Natural killer cell (primary cell): Measurements from ENCODE around the gene DLG1. TPM values are rescaled to one million over a fixed set of nuclear protein-coding genes. Genes with fewer than 3 reads are reported as not detected.

Experiments used
- ATAC-seq, 3 donors: fragments of 150-1000 bp in 2 of 3; fragments of 200-7000 bp in 1 of 3; cut with Tn5 transposase; 1 replicate in 1 of 3; 2 replicates in 2 of 3; pipeline ENCODE4 v1.10.0; 2021; ENCODE audit warnings: mild to moderate bottlenecking in 2 of 3, moderate library complexity in 2 of 3
- DNase-seq, 2 donors: peaks; one replicate each; pipeline versions ENCODE4 v3.0.0 to v3.0.0-alpha.2; 2013 to 2021; ENCODE audit warnings: mixed read lengths in 1 of 2
- H3K27ac ChIP-seq: one replicate; pipeline ENCODE4 v1.5.1; 2013; ENCODE audit warnings: mild to moderate bottlenecking, low read length
- H3K27me3 ChIP-seq: one replicate; pipeline ENCODE4 v1.6.1; 2013; ENCODE audit warnings: low read length; ENCODE audit not compliant: control insufficient read depth, insufficient read depth
- H3K36me3 ChIP-seq: one replicate; pipeline ENCODE4 v1.6.1; 2013; ENCODE audit warnings: low read length; ENCODE audit not compliant: control insufficient read depth, insufficient read depth
- H3K4me1 ChIP-seq: one replicate; pipeline ENCODE4 v1.6.1; 2013; ENCODE audit warnings: low read length; ENCODE audit not compliant: control insufficient read depth, insufficient read depth
- H3K4me3 ChIP-seq: one replicate; pipeline ENCODE4 v1.5.1; 2013; ENCODE audit warnings: low read length
- H3K9me3 ChIP-seq: one replicate; pipeline ENCODE4 v1.6.1; 2013; ENCODE audit warnings: low read length; ENCODE audit not compliant: control insufficient read depth, insufficient read depth
- H3K27ac Mint-ChIP-seq, 2 donors: one replicate each; pipeline ENCODE4 v1.8.0; 2022; ENCODE audit warnings: mild to moderate bottlenecking in 2 of 2, mixed read lengths in 2 of 2, moderate library complexity in 1 of 2
- H3K27me3 Mint-ChIP-seq, 2 donors: one replicate each; pipeline ENCODE4 v1.8.0; 2022; ENCODE audit warnings: low read depth in 2 of 2, mixed read lengths in 2 of 2
- H3K36me3 Mint-ChIP-seq: one replicate; pipeline ENCODE4 v1.8.0; 2022; ENCODE audit warnings: mixed read lengths
- H3K4me1 Mint-ChIP-seq, 2 donors: one replicate each; pipeline ENCODE4 v1.8.0; 2022; ENCODE audit warnings: mixed read lengths in 2 of 2
- H3K4me3 Mint-ChIP-seq: one replicate; pipeline ENCODE4 v1.8.0; 2022; ENCODE audit warnings: mild to moderate bottlenecking, moderate library complexity, mixed read lengths
- H3K9me3 Mint-ChIP-seq, 2 donors: one replicate each; pipeline ENCODE4 v1.8.0; 2022; ENCODE audit warnings: mixed read lengths in 2 of 2
- CTCF ChIP-seq: fragments of 200-600 bp; IDR thresholded peaks from one replicate; pipeline ENCODE4 v1.8.0; 2022; ENCODE audit warnings: antibody characterized with exemption
- WGBS: methylation state at CpG from one replicate; pipeline ENCODE4 v1.1.7; 2013; ENCODE audit warnings: missing lambda C conversion rate; ENCODE audit not compliant: insufficient coverage; 5-methylcytosine and 5-hydroxymethylcytosine counted together
- intact Hi-C: fragments of 100-400 bp; cut with micrococcal nuclease; formaldehyde crosslinking; loops from one replicate; pipeline ENCODE4 v1.14.2; 2022
- total RNA-seq, 4 donors: library from RNA; stranded (reverse); fragments of 120-200 nt in 1 of 4; gene quantifications; one replicate each; pipeline versions ENCODE4 v1.2.3 to v1.2.4, GENCODE V29; 2013 to 2022

DLG1 gene
- total RNA-seq, 3 donors from 2014 or later (not counting 1 experiment from before 2014, with no cell fraction given), result 82.0 to 91.8 (median 89.0) TPM

- no peaks in the 10 kb centered on the region for H3K27me3 ChIP-seq
- ATAC-seq (no peak), DNase-seq (no peak)
- intact Hi-C loops, result no loop called here
- peak overlapping the region in 1 of 2 donors; percentile 63 for H3K27ac Mint-ChIP-seq
- whole genome bisulfite sequencing, result 100% methylated on average over 1 of the region's 1 CpG
- peaks cover 17% of the 10 kb centered on the region for H3K9me3 ChIP-seq
- no peak for TF ChIP-seq CTCF
- peaks cover 61 to 67% of the 10 kb centered on the region in 2 donors for H3K4me1 Mint-ChIP-seq
- H3K36me3 ChIP-seq, result no peaks in the 10 kb centered on the region
- H3K27me3 Mint-ChIP-seq, result no peaks in the 10 kb centered on the region
- H3K4me3 ChIP-seq, result no peak overlapping the region
- peaks cover 59% of the 10 kb centered on the region for H3K36me3 Mint-ChIP-seq
- H3K27ac ChIP-seq, result no peak overlapping the region
- no peak overlapping the region for H3K4me3 Mint-ChIP-seq
- no peaks in the 10 kb centered on the region for H3K4me1 ChIP-seq
- peaks cover 4 to 19% of the 10 kb centered on the region in 2 donors for H3K9me3 Mint-ChIP-seq
These were observed 58.6 kb downstream of the DLG1 start for GRCh38 chr3:197239857-197240256.

- Mint-ChIP-seq H3K36me3 (peaks cover 49% of the 10 kb centered on the region), H3K27me3 (no peaks in the 10 kb centered on the region), H3K27ac (peak overlapping the region; percentile 1 to 32), H3K4me1 (peaks cover 70 to 77% of the 10 kb centered on the region in 2 donors), H3K9me3 (peaks cover 4 to 19% of the 10 kb centered on the region in 2 donors), H3K4me3 (no peak overlapping the region)
- Histone ChIP-seq H3K4me1 (no peaks in the 10 kb centered on the region), H3K36me3 (no peaks in the 10 kb centered on the region), H3K27me3 (no peaks in the 10 kb centered on the region), H3K9me3 (peaks cover 14% of the 10 kb centered on the region), H3K4me3 (no peak overlapping the region), H3K27ac (no peak overlapping the region)
- intact Hi-C loops, result no loop called here
- ATAC-seq, result no peak
- no CpG with 5 or more reads among the region's 1 CpG for WGBS
- DNase-seq, result no peak
- TF ChIP-seq CTCF, result no peak
These were observed 59.6 kb downstream of the DLG1 start for GRCh38 chr3:197238842-197239241.

DNA sequence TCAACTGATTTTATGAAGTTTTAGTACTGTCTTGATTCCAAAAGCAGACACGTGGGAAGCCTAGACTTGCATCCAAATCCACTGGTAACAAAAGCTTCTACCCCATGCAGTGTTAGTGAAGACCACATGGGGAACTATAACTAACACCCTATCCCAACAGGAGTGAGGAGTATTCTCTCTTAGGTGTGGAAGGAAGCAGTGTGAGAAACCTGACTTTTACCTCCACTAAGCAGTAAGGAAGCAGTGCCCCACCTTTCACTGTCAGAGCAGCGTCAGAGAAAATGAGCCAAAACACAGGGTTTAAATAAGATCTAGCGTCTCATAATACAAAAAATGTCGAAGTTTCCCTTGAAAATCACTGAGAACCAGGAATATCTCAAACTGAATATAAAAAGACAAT lies 60.5 kb downstream of the DLG1 start:
- no peak for TF ChIP-seq CTCF
- Histone ChIP-seq H3K27me3 (no peaks in the 10 kb centered on the region), H3K27ac (no peak overlapping the region), H3K4me1 (no peaks in the 10 kb centered on the region), H3K36me3 (no peaks in the 10 kb centered on the region), H3K9me3 (peaks cover 7% of the 10 kb centered on the region), H3K4me3 (no peak overlapping the region)
- Mint-ChIP-seq H3K9me3 (peaks cover 4 to 19% of the 10 kb centered on the region in 2 donors), H3K4me3 (no peak overlapping the region), H3K4me1 (peaks cover 71 to 79% of the 10 kb centered on the region in 2 donors), H3K27ac (peak overlapping the region in 1 of 2 donors; percentile 32), H3K27me3 (no peaks in the 10 kb centered on the region), H3K36me3 (peaks cover 41% of the 10 kb centered on the region)
- DNase-seq, result no peak
- 96% methylated on average over 4 of the region's 4 CpGs for WGBS
- ATAC-seq, result no peak
- intact Hi-C loops, result no loop called here

DNA sequence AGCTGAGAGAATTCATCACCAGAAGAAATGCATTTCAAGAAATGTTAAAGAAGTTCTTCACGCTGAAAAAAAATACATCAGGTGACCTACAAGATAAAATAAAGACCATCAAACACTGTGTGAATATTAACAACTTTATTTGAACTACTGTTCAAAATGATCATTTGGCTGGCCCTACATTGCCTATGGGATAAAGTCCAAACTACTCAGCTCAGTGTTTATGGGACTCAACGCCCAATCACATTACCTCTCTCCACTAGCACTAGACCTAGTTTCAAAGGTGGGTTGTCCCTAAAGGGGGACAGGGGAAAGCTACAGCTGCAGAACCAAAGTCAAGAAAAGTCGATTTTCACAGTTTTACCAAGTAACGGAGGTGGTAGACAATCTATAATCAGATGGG lies 62.0 kb downstream of the DLG1 start:
- Mint-ChIP-seq H3K27ac (no peak overlapping the region), H3K27me3 (no peaks in the 10 kb centered on the region), H3K4me1 (peaks cover 64 to 72% of the 10 kb centered on the region in 2 donors), H3K4me3 (no peak overlapping the region), H3K36me3 (peaks cover 25% of the 10 kb centered on the region), H3K9me3 (peaks cover 0 to 10% of the 10 kb centered on the region in 2 donors)
- Histone ChIP-seq H3K27ac (no peak overlapping the region), H3K4me3 (no peak overlapping the region), H3K9me3 (peaks cover 3% of the 10 kb centered on the region), H3K4me1 (no peaks in the 10 kb centered on the region), H3K27me3 (no peaks in the 10 kb centered on the region), H3K36me3 (no peaks in the 10 kb centered on the region)
- DNase-seq, result no peak
- ATAC-seq, result no peak
- intact Hi-C loops, result no loop called here
- 96% methylated on average over 3 of the region's 4 CpGs for WGBS
- no peak for TF ChIP-seq CTCF
